HG03095 (cell line): ENCODE data around the gene PCNX1.
A peak's percentile ranks its signal among the peaks of the same experiment; 100 is the strongest.

Experiments used
- ATAC-seq: cut with Tn5 transposase; IDR thresholded peaks from one replicate; pipeline ENCODE4 v1.9.1; 2021; ENCODE audit warnings: moderate library complexity; ENCODE audit not compliant: unreplicated experiment

The PCNX1 gene

DNA sequence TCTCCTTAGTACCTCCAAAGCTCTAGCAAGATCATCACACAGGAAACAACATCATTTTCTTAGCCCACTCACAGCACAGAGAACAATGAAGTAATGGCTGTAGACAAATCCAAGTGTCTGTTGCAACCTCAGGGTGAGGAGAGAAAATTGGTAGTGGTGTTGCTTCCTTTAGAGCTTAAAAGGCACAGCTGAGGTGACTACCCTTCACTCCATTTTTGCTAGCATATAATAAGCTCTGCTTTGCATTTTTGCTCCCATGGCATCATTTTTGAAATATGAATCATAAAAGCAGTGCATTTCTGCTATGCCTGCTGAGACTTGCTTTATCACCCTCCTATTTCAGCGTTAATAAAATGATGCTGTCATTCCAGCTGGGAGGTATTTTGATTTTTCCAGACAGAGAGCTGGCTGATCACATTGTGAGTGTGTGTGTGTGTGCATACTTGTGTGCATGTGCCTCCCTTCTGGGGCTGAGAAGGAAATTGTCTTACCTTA lies 18.5 kb upstream of the PCNX1 start:
- ATAC-seq, result no peak

DNA sequence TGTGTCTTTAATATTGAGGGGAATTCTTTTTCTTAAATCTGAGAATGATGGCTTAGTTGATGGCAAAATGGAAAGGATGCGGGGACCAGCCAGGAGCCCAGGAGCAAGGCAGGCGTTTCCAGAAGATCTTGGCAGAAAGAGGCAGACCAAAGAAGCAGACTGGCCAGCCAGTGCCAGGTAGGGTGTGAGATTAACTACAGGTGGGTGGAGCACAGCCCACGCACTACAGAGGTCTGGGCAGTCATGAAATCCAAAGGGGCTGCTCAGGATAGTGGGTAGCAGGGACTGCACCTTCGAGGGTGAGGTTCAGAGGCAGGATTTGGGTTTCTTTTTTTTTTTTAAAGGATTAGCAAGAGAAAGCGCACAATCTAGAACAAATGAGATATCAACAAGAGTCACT lies 17.7 kb upstream of the PCNX1 start:
- no peak for ATAC-seq

DNA sequence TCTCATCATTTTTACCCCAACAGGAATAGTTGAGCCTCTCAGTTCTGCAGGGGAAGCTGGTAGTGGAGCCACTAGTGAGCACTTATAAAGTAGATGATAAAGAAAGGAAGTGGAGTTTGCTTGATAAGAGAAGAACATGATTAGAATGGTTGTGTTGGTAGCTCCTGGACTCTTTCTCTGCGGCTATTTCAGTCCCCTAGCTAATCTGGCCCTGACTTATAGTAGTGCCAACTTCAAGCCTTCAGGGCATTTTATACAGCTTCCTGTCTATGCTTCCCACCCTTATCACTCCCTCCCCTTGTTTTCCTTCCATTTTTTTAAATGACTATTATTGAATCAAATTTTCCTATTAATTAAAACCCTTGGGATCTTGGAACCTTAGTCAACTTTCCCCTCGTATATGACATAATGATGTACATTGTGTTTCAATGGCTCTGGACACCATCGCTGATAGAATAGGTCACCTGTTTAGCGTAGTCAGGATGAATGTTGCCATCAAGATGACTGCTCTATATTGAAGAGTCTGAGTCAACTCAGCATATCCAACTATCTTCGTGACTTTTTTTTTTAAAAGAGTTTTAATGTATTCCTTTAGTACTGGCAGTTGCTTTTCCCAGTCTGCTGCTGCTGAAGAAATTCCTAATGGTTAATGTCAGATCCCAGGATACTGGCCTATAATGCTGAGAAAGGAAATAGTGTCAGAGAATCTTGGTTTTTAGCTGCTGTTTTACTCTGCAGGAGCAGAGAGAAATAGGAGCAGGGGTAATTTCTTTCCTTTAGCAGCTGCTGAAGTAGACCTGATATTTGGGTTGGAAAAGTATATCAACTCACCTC lies 16.2 kb upstream of the PCNX1 start:
- ATAC-seq, result no peak

- ATAC-seq, result no peak
Observed at GRCh38 chr14:70891737-70892136, 15.5 kb upstream of the PCNX1 start.

DNA sequence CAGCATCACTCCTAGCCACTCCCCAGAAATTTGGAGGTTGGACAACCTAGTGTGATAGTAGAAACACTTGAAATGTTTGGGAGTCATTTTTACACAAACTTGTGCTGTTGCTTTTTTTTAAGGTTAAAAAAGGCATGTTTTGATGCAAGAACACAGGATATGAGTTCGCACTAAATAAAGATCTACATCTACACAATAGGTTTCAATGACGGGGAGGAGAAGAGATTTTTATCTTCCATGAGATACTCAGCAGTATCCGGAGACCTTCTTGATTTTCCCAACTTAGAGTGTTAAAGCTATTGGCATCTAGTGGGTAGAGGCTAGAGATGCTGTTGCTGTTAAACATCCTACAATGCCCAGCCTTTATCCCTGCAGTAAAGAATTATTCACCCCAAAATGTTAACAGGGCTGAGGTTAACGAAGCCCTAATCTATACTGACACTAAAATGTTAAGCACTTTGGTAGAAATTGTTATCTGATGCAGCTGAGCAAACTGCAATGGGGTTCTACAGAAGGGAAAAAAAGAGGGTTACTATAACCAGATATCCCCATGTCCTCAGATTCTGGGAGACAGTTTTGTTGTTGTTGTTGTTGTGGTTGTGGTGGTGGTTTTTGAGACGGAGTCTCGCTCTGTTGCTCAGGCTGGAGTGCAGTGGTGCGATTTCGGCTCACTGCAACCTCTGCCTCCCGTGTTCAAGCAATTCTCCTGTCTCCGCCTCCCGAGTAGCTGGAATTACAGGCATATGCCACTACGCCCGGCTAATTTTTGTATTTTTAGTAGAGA lies 14.0 kb upstream of the PCNX1 start:
- ATAC-seq, result no peak

GRCh38 chr14:70893858-70894291 lies 13.4 kb upstream of the PCNX1 start:
- no peak for ATAC-seq

GRCh38 chr14:70894868-70895267 lies 12.4 kb upstream of the PCNX1 start:
- ATAC-seq, result no peak

- no peak for ATAC-seq
Observed at GRCh38 chr14:70896317-70896716, 10.9 kb upstream of the PCNX1 start.

DNA sequence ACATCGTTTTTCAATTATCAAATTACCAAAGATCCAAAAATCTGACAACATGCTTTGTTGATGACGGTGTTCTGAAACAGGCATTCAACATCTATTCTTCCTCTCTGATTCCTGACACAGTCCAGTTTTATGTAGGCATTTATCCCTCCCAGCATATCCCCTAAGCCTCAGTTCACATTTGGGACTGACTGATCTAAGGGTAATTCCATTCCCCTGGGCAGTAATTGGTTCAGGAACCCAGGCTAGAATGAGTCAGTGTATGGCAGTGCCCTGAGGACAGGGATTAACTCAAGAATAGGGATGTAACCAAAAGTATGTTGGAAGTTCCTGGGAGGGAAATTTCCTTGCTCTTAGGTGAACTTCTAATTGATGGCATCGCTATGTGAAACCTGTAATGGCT lies 10.3 kb upstream of the PCNX1 start:
- ATAC-seq, result no peak

GRCh38 chr14:70897464-70897863 lies 9.8 kb upstream of the PCNX1 start:
- no peak for ATAC-seq

- no peak for ATAC-seq
Observed at GRCh38 chr14:70898111-70898745, 9.0 kb upstream of the PCNX1 start.

- ATAC-seq, result no peak
Observed at GRCh38 chr14:70901269-70901668, 6.0 kb upstream of the PCNX1 start.

- ATAC-seq, result no peak
Observed at GRCh38 chr14:70902184-70902583, 5.1 kb upstream of the PCNX1 start.

DNA sequence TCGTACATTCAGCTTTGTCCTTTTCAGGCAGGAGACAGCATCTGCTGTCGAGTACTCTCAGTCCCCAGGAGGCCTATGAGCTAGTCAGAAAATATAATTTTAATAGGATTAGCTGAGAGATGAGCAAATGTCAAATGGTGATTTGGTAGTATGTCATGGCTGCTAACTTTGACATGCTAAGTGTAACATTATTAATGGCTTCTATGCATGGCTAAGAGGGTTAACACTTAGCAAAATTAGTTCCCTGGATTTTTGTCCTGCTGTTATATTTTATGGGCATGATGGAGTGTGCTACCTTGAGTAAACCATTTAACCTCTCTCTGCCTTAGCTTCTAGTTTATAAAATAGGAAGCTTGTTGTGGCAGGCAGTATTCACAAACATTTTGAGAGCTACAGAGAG lies 2.9 kb upstream of the PCNX1 start:
- no peak for ATAC-seq

DNA sequence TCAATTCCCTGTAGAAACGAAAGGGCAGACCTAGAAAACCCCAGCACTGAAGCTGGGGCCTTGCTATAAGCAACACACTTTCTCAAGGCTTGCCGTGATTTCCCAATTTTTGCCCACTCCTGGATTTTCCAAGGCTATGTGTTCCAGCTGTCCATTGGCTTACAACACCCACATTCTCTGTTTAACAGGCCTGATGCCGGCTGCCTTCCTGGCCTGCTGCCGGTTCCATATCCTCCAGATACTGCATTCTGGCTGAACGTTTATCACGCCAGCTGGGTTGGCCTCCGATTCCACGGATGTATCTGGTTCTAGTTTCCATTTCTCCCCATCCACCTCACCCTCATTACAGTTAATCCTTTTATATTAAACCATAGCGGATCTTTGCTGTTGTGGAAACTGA lies 2.0 kb upstream of the PCNX1 start:
- no peak for ATAC-seq

GRCh38 chr14:70906793-70907175 lies 475 bp upstream of the PCNX1 start:
- ATAC-seq, result peak; percentile 1

DNA sequence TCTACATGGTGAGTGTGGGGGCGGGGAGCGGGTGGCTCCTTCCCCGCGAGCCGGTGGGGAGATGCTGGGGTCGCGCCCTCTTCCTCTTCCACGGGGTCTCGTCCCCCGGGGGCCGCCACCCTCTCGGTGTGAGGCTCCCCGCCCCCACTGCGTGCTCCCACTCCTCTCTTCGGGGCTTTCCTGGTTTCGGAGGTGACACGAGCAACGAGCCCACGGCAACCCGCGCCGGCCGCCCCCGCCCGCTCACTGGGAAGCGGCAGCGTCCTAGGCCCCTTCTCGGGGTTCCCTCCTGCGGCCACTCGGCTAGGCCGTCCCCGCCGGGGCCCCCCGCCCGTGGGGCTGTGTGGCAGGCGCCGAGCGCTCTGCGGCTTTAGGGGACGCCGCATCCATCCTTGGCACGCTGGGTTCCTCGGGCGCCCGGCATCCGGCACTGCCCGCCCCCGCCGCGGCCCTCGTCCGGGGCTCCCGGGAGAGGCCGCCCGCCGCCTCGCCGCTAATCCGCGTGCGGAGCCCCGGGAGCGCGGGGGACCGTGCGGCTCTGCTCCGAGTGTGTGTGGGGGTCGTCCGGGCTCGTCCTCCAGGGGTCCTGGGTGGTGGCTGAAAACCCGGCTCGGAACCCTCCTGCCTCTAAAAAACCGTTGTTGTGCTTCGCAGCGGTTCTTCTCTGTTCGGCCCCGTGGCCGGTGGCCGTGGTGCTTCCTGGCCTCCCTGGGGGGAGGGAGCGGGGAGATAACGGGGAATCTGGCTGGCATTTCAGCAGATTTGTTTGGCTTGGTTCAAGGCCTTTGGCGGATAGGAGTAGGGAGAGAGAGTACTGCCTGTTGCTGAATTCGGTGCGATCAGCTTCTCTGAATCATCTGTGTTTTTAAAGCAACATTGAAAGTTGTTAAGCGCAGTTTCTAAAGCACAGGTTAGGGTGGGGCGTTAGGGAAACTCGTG lies 1.0 kb downstream of the PCNX1 start:
- peak; percentile 22 for ATAC-seq

DNA sequence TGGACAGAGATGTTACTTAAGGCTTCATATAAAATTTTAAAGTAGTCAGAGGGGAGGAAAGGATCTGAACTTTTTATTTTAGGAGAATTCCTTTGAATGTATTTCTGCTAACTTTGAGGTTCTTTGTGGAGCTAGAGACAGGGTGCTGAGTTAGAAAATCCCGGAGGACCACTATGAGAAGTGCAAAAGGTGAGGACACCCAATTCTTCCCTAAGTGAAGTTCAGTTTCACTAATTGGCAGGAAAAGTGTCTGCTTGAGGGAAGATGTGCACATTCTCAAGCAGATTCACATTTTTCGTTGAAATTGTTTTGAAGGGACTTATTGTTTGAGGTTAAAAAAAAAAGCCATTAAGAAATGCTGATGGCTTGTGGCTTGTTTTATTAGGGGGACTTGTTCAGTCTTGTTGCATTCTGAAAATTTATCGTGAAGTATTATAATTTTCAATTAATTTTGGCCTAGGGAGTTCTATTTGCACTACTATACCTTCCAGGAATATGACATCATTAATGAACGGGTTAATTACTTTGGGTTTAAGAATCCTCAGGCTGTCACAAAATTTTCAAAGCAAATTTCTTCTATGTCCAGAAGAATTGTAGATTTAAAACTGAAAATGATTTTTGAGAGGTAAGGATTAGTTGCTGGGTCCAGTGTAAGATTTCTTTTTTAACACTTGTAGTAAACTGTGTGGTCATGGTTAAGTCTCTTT lies 1.8 kb downstream of the PCNX1 start:
- no peak for ATAC-seq

DNA sequence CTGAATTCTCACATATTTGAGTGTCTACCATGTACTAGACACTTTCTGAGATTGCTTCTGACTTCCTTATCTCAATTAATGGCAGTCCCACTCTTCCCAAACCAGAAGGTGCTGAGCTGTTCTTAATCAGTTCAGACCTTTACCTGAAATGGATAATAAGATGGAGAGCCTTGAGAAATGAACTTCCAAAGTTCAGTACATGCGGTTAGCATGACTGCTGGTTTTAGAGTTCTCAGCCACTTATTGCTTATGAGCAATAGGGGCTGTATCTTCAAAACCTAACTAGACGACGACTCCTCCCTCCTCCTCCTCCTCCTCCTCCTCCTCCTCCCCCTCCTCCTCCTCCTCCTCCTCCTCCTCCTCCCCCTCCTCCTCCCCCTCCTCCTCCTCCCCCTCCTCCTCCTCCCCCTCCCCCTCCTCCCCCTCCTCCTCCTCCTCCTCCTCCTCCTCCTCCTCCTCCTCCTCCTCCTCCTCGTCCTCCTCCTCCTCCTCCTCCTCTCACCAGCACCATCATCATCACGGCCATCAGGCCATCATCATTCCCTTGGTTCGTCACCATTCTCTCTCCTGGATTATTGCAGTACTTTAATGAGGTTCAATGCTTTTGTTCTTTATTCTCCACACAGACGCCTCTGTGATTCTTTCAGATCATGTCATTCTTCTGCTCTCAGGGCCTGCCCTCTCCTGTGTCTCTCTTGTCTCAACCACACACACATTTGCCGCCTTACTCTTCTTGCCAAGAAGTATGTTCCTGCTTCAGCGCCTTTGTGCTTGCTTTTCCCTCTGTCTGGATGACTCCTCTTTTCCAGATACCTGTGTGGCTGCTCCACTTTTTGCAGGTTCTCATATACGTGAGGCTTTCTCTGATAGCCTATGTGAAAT lies 2.7 kb downstream of the PCNX1 start:
- no peak for ATAC-seq
